HG03457 (cell line): ENCODE data around the gene MRPL22.
"Not testable (repeated sequence)": the region's sequence is repeated elsewhere in the genome, so short reads cannot be mapped to it uniquely, and the experiment has no call there.

Experiments used
- ATAC-seq: cut with Tn5 transposase; IDR thresholded peaks from one replicate; pipeline ENCODE4 v1.9.1; 2021; ENCODE audit warnings: moderate number of reproducible peaks; ENCODE audit not compliant: unreplicated experiment

The MRPL22 gene

DNA sequence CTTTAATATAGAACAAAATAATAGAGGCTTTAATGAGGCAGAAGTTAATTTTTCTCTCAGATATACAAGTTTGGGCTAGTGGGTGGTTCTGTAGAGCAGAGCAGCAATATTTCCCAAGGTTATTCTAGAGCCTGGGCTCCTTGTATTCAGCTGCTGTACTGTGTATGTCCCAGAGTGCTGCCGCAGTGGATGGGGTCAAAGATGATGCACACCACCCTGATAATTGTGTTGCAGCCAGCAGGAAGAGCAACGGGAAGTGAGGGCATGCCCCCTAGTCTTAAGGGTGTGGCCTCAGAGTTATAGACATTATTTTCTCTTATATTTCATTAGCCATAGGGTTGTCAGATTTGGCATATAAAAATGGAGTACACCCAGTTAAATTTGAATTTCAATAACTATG, 48.8 kb downstream of the MRPL22 start:
- ATAC-seq: no peak

GRCh38 chr5:154993461-154993860, 52.6 kb downstream of the MRPL22 start:
- ATAC-seq: no peak

DNA sequence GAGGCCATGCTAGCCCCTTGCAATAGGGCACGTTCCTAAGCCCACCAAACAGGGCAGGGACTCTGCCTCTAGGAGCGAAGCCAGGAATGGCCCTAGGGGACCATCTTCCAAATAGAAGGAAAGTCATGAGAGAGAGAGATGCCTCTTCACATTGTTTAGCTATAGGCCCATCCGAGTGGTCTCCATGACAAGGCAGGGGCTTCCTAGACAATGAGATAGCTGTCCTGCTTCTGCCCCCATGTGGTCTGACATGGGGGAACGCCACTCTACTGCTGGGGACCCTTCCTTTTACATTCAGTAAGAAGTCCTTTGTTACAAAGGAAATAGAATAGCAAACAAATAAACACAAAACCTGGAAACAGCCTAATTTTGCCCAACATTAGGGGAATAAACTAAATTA, 54.8 kb downstream of the MRPL22 start:
- no peak for ATAC-seq

DNA sequence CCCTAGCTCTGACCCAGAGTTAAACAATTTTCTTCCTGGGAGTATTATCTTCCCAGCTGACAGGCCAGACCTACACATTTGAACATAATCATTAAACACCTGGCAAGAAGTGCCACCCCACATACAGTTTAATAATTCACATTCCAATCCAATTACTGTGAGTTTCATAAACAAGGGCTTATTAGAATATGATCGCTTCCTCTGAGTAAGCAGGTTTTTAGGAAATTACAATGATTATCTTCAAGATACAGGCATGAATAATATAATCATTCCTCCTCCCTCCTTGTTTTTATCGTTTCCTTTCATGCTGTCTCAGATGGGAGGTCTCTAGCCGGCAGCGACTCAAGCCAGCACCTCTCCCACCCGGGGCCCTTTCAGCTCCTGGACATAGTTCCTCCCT, 56.9 kb downstream of the MRPL22 start:
- ATAC-seq: no peak

DNA sequence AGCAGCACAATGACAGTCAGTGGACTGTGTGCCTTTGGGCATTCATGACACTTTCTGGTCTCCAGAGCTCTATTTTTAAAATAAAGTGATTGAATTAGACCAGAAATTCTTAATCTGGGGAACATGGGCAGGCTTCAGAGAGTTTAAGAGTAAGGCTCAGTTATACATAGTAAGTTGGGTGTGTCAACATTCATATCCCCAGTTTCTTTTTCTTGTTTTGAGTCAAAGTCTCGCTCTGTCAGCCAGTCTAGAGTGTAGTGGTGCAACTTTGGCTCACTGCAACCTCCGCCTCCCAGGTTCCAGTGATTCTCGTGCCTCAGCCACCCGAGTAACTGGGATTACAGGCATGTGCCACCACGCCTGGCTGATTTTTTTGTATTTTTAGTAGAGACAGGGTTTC, 59.0 kb downstream of the MRPL22 start:
- no peak for ATAC-seq

DNA sequence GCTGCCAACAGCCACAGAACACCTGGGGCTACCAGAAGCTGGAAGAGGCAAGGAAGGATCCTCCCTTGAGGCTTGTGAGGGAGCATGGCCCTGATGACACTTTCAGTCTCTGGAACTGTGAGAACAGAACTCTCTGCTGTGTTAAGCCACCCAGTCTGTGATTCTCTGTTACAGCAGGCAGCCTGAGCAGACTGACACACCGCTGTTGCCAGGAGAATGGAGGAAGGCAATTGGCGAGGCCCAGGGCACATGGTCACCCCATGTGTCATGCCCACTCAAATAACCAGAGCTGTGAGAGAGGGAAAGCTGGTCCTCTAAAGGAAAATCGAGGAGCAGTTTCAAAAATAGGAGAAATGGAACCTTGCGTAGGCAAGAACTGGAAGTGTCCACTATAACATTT, 60.6 kb downstream of the MRPL22 start:
- no peak for ATAC-seq

DNA sequence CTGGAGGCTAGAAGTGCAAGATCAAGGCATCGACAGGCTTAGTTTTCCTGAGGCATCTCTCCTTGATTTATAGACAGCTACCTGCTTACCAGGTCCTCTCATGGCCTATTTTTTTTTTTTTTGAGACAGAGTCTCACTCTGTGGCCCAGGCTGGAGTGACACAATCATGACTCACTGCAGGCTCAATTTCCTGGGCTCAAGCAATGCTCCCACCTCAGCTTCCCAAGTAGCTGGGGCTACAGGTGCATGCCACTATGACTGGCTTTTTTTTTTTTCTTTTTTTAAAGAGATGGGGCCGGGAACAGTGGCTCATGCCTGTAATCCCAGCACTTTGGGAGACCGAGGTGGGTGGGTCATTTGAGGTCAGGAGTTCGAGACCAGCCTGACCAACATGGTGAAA, 61.8 kb downstream of the MRPL22 start:
- not testable (repeated sequence) for ATAC-seq

DNA sequence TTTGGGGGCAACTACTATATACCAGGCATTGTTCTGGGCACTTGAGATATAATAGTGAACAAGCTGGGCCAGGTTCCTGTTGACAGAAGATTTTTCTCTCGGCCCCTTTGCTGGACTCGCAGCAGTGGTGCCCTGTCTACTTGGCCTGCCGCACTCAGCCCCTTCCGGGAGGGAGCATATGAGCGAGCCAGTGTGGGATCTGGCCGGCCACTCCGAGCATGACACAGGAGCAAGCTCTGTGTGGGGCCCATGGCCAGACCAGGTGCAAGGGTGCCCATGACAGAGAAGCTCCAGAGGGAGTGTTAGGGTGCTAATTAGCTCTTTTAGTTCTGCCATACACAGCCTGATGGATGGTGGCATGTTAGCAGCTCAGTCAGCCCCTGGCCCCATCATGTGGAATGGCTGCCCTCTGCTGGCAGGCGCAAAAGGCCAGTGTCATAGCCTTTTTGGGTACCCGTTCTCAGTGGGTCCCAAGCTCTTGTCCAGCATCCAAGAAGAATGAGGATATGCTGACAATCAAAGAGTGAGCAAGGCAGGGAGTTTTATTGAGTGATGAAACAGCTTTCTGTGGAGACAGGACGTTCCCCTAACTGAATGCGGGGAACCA, 63.4 kb downstream of the MRPL22 start:
- ATAC-seq: no peak

DNA sequence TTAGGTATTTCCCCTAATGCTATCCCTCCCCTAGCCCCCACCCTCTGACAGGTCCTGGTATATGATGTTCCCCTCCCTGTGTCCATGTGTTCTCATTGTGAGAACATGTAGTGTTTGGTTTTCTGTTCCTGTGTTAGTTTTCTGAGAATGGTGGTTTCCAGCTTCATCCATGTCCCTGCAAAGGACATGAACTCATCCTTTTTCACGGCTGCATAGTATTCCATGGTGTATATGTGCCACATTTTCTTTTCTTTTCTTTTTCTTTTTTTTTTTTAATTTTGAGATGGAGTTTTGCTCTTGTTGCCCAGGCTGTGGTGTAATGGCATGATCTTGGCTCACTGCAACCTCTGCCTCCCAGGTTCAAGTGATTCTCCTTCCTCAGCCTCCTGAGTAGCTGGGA, 65.4 kb downstream of the MRPL22 start:
- ATAC-seq: not testable (repeated sequence)

DNA sequence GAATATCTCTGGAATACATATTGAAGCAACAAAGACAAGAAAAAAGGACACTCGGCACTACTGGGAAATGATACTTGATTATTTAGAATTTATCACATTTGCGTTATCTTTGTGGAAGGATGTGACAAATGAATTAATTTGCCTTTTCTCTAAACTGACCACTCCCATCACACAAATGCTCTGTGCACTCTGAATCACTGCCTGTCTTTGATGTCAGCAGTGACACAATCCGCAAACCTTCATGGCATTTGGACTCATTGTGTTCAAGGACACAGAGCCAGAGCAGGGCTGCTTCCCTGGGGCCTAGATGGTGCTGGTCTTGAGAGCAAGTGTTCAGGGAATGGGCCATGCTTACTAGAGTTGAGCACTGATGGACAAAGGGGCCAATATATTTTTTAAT, 67.8 kb downstream of the MRPL22 start:
- ATAC-seq: no peak

GRCh38 chr5:155010881-155011280, 70.0 kb downstream of the MRPL22 start:
- ATAC-seq: no peak

DNA sequence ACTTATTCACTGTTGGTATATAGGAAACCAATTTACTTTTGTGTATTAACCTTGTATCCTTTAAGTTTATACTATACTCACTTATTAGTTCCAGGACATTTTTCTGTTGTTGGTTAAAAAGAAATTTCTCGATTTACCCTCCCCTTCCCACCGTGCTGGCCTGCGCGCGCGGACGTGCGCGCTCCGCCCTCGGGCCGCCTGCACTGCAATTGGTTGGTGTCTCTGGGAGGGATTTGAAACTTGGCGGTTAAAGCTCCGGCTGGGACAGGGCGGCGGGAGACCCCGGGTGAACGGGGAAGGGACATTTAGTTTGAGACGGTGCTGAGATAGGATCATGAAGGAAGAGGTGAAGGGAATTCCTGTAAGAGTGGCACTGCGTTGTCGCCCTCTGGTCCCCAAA, 72.7 kb downstream of the MRPL22 start, which contains the start of gene KIF4B:
Gene KIF4B (plus strand): TSS at position 230 of the 400 bp plus-strand sequence. CDS start 105 bp downstream, at position 335.
- no peak for ATAC-seq

- ATAC-seq: no peak
These were observed 74.4 kb downstream of the MRPL22 start for GRCh38 chr5:155015239-155015638.

DNA sequence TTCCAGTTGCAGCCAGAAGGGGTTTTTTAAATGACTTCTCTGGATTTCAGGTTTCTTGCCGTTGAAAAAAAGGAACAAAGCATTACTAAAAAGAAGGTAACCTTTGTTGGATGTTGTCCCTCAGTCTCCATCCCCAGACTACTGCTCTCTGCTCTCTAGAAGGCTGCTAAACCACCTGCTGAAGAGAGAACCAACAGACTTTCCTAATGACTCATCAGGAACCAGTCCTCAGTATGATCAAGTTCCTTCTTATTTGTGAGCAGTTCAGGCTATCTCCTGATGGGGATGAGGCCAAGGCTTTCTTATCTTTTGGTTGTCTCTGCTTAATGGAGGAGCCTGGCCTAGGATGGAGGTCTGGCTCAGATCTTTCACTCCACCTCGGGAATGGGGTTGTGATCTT, 76.7 kb downstream of the MRPL22 start:
- peak; percentile 95 for ATAC-seq
